ENCODE data around the gene TMEM129.
"Not testable (repeated sequence)": the region's sequence is repeated elsewhere in the genome, so short reads cannot be mapped to it uniquely, and the experiment has no call there.

The TMEM129 gene

DNA sequence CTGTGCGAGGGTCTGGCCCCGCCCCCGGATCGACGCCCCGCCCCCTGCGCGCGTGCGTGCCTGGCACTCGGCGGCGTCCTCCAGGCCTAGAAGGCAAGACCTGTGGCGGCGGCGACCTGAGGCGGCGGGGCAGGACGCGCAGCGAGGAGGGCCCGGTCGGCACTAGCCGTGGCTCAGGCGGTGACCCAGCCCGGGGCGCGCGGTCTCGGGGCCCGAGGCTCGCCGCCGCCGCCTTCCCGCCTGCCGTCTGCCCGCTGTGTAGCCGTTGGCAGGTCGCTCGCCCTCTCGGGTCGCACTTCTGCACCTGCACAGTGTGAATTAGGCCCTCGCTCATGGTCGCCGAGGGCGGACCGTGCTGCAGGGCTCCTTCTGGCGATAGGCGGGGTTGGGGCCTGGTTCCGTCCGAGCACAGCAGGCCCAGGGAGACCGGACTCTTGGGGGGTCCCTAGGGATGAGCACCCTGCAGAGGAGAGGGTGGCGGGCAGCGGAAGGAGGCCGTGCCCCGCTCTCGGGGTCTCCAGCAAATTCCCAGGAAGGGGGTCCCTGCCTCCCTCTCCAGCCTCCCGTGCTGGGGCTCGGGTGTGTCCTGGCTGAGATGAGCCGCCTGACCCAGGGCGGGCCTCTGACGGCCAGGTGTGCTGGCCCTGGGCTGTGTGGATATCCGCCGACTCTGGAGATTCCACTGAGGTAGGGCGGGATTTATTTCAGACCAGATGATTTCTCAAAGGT, 36.5 kb downstream of the TMEM129 start:
- intact Hi-C loops (cut with DNase I): no loop called here
- peak in 18 of 42 donors; percentile 52 to 92 (median 86) for DNase-seq

DNA sequence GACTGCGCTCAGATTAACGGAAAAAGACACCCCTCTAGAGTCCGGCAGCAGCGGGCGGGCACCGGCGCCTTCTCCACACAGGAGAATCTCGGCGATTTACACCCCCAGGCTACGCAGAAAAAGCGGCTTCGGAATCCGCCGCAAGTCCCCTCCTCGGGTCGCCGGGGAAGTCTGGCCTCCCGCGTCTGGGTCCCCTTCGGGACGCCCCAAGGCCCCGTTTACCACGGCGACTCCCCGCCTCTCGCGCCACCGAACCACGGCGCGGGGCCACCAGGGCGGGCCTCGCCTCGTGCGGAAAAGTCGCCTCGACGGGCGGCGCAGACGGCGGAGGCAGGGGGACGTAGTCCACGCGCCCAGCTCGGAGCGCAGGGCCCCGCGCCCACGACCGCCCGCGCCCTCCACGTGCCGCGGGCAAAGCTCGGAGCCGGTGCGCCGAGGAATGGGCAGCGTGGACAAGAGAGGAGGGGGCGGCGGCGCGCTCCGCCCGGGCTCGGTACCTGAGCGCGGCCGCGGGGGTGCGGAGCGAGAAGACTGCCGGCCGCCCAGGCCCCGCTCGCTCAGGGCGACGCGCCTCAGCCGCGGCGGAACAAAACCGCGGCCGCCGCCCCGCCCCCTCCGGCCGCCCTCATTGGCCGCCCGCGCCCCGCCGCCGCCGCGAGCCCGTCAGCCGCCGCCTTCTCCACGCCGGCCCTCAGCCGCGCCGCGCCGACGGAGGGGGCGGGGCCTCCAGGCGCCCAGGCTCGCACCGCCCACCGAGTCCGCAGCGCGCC, 37.2 kb downstream of the TMEM129 start, which contains the start of gene FAM53A:
TSS of gene FAM53A (minus strand) at position 578 of the 770 bp plus-strand sequence. CDS start 15,572 bp downstream, outside the sequence.
- intact Hi-C loops (cut with DNase I): no loop called here
- peak in 33 of 42 donors; percentile 10 to 95 (median 87) for DNase-seq

DNA sequence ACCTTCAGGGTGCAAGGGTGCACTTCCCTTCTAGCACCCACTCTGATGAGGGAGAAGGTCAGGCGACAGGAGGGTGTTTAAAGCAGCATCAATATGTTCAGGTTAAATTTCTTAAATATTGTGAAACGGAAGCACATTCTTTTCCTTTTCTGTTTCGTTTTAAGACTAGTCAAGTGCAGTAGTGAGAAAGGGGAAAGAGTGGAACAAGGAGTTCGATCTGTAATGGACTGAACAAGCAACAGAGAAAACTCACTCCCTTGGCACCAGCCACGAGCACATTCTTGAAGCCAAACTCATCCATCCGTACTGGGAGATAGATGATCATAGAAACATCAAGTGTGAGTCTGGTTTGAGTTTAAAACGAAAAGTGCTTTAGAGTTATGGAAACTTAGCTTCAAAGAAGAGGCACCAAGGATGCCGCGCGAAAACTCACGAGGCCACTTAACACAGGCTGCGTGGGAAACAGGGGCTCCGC, 37.8 kb downstream of the TMEM129 start:
- intact Hi-C loops (cut with DNase I): no loop called here
- peak in 10 of 42 donors; percentile 14 to 48 (median 27) for DNase-seq

DNA sequence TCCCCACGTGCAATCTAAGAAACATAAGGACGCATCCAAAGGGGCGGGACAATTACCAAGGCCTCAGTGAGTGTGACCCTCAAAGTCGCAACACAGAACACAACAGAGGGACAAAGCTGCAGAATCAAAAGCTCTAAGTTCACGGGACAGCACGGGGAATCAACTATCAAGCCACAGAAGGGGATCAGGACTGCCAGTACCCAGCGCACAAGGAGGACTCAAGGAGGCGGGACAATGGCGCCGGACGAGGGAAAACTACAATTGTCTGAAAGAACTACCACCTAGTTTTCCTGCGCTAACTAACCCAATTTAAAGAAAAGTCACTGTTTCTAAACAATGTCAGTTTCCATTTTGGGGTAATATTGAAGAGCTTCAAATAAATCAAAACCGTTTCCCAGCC, 38.3 kb downstream of the TMEM129 start:
- intact Hi-C loops (cut with DNase I): no loop called here

DNA sequence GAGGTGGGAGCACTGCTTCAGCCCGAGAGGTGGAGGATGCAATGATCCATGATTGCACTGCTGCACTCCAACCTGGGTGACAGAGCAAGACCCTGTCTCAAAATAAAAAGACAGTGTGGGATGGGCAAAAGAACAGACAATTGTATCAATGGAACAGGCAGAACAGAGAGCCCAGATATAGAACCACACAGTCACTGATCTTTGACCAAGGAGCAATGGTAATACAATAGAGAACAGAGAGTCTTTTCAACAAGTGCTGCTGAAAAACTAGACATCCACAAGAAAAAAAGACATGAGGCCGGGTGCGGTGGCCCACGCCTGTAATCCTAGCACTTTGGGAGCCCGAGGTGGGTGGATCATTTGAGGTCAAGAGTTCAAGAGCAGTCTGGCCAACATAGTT, 42.9 kb downstream of the TMEM129 start:
- DNase-seq: no peak
- intact Hi-C loops (cut with DNase I): no loop called here

More for the DNA sequence above, 38.3 kb downstream of the TMEM129 start:
- no peak for DNase-seq

DNA sequence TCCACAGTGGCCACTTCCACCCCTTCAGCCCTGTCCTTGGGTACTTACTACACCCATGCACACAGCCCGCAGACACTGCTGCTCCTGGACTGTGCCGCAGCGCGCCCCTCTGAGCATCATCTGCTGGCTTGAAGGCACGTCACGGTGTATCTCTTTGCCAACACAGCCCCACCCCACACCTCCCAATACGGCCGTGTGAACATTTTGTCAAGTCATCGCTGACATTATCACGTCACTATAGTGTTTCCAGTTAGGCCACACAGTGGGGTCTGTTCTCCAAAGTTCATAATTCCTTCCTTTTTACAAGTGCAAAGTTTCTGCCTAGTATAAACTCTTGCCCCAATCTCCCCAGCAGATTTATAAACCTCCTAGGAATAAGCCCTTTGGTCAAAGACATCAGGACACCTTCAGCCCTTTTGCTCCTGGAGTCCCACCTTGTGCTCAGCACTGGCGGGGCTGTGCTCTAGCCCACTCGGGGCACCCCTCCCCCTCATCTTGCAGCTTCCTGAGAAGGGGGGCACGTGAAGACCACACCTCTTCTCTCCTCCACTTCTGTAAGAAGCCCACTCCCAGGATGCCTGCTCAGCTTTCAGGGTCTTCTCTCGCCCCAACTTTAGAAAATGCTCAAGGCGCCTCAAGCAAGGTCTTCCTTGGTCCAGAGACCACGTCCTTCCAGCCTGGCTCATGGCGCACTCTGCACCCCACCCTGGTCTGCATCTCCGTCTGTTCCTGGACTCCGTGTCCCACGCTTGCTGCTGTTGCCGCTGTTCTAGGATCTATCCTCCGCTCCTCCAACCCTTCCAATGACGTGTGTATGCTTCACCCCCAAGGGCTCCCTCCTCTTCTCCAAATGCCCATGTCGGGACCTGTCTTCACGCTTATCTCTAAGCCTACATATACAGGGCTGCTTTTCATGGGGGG, 44.3 kb downstream of the TMEM129 start:
- DNase-seq: no peak
- intact Hi-C loops (cut with DNase I): no loop called here

DNA sequence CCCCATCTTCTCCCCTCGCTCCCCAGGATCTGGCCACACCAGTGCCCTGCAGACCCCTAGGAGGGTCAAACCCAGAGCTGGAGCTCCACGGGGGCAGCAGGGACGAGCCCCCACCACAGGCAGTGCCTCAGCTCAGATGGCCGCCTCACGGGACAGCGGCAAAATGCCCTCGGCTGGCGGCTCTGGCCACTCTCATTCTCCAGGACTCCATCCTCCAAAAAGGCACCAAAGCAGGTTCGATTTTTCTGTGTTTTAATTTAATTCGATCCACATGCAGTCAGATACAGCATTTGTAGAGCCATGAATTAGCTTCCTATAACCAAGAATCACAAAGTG, 45.4 kb downstream of the TMEM129 start:
- DNase-seq: no peak
- intact Hi-C loops (cut with DNase I): no loop called here

DNA sequence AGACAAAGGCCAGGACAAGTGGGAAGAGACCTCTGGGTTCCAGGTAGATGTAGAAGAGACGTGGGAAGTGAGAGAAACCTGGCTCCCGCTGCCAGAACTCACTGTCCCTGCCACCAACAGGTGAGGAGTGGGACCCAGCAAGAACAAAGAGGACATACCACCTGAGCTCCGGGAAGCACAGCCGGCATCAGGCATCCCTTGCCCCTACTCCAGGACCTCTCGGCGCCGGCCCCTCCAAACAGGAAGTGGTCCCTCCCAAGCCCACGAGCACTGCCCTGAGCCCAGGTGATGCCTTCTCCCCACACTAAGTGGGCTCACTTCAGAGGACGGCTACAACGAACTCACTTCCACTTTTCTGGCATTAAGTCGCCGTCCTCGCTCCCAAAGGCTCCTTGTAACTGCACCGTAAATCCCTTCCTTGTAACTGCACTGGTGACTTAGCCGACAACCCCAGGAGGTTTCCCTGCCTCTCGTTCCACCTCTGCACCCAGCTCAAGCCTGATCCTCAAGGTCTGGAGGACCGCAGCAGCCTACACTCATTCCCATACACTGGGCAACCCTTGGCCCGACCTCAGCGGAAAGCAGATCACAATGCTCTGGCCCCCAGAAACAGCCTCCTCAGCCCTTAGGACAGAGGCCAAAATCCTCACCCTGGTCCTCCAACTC, 45.9 kb downstream of the TMEM129 start:
- intact Hi-C loops (cut with DNase I): no loop called here
- no peak for DNase-seq

DNA sequence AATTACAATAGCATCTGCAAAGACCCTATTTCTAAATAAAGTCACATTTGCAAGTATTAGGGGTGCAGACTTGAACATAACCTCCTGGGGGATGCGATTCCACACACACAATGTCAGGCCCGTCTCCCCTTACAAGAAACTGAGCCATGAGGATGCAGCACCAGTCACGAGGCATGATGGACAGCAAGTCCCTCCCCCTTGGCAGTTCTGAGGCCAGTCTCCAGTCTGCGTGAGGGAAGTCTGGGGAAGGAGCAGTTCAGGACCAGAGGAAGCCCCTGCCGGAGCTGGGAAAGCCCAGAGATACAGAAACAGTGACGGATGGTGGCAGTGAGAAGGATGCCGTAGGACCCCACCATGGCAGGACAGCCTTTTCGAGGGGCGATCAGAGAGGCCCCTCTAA, 46.4 kb downstream of the TMEM129 start:
- DNase-seq: peak in 21 of 42 donors; percentile 28 to 74 (median 44)
- intact Hi-C loops (cut with DNase I): no loop called here

DNA sequence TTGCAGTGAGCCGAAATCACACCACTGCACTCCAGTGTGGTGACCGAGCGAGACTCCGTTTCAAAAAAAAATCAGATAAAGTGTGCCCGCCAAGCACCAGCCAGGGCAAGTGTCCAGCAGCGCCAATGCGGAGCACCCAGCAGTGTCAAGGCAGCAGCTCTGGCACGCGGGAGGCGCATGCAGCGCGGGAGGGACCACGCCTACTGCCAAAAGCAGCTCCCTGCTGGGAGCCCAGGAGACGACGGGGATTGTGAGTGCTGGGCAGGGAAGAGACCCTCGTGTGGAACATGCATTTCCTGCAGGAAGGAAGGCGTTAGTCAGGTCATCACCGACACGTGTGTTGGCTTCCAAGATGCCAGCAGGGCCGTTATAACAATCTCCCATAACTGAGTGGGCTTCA, 47.5 kb downstream of the TMEM129 start:
- intact Hi-C loops (cut with DNase I): no loop called here
- no peak for DNase-seq

DNA sequence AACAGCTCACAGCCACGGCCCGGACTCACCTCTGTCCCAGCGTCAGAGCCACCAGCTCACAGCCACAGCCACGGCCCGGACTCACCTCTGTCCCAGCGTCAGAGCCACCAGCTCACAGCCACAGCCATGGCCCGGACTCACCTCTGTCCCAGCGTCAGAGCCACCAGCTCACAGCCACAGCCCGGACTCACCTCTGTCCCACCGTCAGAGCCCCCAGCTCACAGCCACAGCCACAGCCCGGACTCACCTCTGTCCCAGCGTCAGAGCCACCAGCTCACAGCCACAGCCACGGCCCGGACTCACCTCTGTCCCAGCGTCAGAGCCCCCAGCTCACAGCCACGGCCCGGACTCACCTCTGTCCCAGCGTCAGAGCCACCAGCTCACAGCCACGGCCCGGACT, 50.1 kb downstream of the TMEM129 start:
- DNase-seq; intact Hi-C loops (cut with DNase I): not testable (repeated sequence)

DNA sequence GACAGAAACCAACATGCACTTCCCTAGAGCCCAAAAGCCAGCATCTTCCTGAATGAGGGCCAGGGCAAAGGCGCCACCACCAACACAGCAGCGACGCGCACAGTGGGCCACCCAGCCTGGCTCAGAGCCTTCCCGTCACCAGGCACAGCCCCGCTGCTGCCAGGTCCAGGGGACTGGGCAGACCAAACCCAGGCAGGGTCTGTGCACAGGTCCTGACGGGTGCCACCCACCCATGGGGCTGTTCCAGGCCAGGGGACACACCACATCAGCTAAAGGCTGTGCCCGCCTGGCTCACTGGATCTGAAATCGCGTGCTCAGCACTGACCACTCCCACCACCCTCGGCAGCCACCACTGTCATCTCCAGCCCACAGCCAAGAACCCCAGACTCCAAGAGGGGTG, 50.8 kb downstream of the TMEM129 start:
- intact Hi-C loops (cut with DNase I): no loop called here
- no peak for DNase-seq

DNA sequence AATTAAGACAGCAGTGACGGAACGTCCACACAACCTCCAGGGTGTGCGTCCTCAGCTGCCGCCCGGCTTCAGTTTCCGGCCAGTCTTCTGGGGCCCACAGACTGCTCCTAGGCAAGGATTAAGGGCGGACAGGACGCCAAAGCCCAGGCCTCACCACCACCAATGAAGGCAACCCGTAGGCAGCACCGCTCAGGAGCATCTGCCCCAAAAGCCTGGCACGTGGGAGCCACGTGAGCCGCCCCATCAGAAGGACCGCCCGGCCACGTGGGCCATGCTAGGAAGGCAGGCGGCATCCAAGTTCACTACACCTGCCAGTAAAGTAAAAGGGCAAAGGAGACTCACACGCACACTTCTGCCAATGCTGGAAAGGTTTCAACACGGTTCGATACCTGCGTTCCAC, 51.3 kb downstream of the TMEM129 start:
- intact Hi-C loops (cut with DNase I): no loop called here
- no peak for DNase-seq

DNA sequence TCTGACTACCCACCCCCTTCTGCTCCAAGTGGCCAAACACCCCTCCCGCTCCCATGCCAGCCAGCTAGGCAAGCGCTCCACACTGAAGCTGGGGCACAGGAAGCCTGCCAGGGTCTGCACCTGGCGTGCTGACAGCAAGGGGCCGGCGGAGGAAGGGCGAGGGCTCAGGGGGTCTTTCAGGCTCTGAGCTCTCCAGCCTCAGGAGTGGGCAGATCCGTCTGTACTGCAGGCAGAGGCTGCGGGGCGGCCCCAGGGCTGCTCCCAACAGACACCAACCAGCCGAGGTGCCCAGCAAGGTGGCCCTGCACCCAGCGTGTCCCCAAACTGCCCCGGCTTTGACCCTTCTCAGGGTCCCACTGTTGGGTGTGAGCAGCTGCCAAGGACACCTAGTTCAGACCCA, 51.9 kb downstream of the TMEM129 start:
- intact Hi-C loops (cut with DNase I): no loop called here
- no peak for DNase-seq

DNA sequence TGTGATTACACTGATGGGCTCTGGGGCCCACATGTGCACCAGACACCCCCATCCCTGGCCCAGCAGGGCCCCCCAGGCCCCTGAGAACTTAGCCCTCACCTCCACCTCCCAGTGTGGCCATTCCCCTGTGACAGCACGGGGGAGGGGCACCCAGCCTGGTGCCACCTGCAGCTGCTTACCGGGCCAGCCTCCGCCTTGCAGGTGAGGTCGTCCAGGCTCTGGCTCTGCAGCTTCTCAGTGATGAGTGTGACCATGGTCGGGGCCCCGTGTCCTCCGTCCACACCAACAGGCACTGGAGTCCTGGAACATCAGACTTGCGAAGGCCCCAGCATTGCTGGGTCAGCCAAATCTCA, 52.7 kb downstream of the TMEM129 start:
- intact Hi-C loops (cut with DNase I): no loop called here
- no peak for DNase-seq

DNA sequence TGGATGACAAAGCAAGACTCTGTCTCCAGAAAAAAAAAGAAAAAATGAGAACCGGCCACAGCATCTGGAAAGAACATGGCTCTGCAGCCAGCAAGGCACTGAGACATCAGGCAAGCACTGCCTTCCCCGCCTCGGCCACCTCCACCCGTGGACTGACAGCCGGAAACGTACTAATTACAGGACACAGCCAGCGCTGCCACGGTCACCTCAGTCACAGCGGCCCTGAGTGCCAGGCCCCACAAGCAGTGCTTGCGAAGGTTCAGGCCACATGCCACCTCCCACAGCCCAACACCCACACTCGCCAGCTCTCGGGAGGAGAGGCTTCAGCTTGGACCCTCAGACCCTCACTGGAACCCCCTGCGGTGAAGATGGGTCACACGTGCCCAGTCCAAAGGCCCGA, 53.9 kb downstream of the TMEM129 start:
- DNase-seq: no peak
- intact Hi-C loops (cut with DNase I): no loop called here

DNA sequence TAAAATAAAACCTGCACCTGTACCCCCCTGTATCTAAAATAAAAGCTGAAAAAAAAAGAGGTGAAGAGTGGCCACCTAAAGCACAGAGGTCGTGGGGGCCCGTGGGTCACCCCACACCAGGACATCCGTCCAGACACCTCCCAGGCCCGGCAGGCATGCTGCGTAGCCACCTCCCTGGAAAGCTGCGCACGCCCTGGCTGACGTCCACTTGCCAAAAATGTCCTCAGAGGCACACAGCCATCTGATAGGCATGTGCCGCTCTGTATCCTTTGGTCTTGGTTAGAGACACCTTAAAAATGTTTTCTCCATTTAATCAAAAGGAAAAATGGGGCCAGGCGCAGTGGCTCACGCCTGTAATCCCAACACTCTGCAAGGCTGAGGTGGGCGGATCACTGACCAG, 54.7 kb downstream of the TMEM129 start:
- intact Hi-C loops (cut with DNase I): no loop called here
- no peak for DNase-seq
